Stimulated activated CD4-positive, alpha-beta T cell treated with anti-CD3 and anti-CD28 coated beads, TNF-alpha, amount 100 ng/mL, for 1 hour (primary cell): ENCODE results near the gene COBL.

Experiments
- DNase-seq, 3 donors: peaks; one replicate each; pipeline ENCODE4 v3.0.0-alpha.2; 2020; ENCODE audit warnings: low read depth in 3 of 3, low spot score in 1 of 3

COBL gene

GRCh38 chr7:51316666-51317581 is at the start of gene COBL:
Gene COBL, minus strand, starts transcription at chr7:51316809. Its CDS starts 176 bp downstream, at chr7:51316633.
- no peak for DNase-seq

- no peak for DNase-seq
These were observed 49.6 kb upstream of the COBL start for GRCh38 chr7:51366172-51366728.

GRCh38 chr7:51357821-51358220 is 41.2 kb upstream of the COBL start:
- no peak for DNase-seq

- no peak for DNase-seq
These were observed 40.4 kb upstream of the COBL start for GRCh38 chr7:51356849-51357516.

- no peak for DNase-seq
These were observed 38.3 kb upstream of the COBL start for GRCh38 chr7:51354897-51355296.

GRCh38 chr7:51354434-51354833 is 37.8 kb upstream of the COBL start:
- DNase-seq = no peak

- no peak for DNase-seq
These were observed 35.8 kb upstream of the COBL start for GRCh38 chr7:51352174-51353100.

GRCh38 chr7:51351661-51352060 is 35.1 kb upstream of the COBL start:
- DNase-seq = no peak

GRCh38 chr7:51350546-51350896 is 33.9 kb upstream of the COBL start:
- no peak for DNase-seq

GRCh38 chr7:51349820-51350545 is 33.4 kb upstream of the COBL start:
- DNase-seq = no peak

- no peak for DNase-seq
These were observed 29.5 kb upstream of the COBL start for GRCh38 chr7:51346126-51346525.

- DNase-seq = no peak
These were observed 28.0 kb upstream of the COBL start for GRCh38 chr7:51344406-51345138.

- no peak for DNase-seq
These were observed 24.3 kb upstream of the COBL start for GRCh38 chr7:51340936-51341335.

GRCh38 chr7:51340029-51340838 is 23.6 kb upstream of the COBL start:
- no peak for DNase-seq

GRCh38 chr7:51335057-51335456 is 18.4 kb upstream of the COBL start:
- DNase-seq = no peak

GRCh38 chr7:51329696-51330263 is 13.2 kb upstream of the COBL start:
- DNase-seq = no peak

GRCh38 chr7:51328351-51328801 is 11.8 kb upstream of the COBL start:
- no peak for DNase-seq

- no peak for DNase-seq
These were observed 10.7 kb upstream of the COBL start for GRCh38 chr7:51327287-51327717.
